ENCODE measurements around the gene GMDS.

The GMDS gene

GRCh38 chr6:2228392-2228791 lies 17.0 kb downstream of the GMDS start:
- no peak for TF ChIP-seq ZNF274 (IDR thresholded peaks at IDR 0.05; ENCODE audit: low read depth, low read length)
- H3K4me3 ChIP-seq (ENCODE audit: low read length): no peak overlapping the region

DNA sequence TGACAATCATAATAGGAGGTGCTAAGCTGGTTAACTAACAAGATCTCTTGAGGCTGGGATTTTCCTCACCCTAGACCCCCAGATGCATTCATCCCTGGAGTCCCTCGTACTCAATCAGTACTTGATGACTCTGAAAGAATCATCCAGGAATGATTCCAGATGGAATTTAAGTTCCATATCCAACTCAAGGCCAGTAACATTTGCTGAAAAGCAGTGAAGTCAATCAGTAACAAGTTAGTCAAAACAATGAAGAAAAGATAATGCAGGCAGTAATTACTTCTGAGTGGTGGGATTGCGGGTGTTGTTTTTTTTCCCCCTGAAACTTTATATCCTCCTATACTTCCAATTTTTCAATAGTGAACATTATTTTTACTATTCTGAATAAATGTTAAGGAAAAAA lies 18.6 kb downstream of the GMDS start:
- no peak for TF ChIP-seq ZNF274 (IDR thresholded peaks at IDR 0.05; ENCODE audit: low read depth, low read length)
- no peak overlapping the region for H3K4me3 ChIP-seq (ENCODE audit: low read length)

DNA sequence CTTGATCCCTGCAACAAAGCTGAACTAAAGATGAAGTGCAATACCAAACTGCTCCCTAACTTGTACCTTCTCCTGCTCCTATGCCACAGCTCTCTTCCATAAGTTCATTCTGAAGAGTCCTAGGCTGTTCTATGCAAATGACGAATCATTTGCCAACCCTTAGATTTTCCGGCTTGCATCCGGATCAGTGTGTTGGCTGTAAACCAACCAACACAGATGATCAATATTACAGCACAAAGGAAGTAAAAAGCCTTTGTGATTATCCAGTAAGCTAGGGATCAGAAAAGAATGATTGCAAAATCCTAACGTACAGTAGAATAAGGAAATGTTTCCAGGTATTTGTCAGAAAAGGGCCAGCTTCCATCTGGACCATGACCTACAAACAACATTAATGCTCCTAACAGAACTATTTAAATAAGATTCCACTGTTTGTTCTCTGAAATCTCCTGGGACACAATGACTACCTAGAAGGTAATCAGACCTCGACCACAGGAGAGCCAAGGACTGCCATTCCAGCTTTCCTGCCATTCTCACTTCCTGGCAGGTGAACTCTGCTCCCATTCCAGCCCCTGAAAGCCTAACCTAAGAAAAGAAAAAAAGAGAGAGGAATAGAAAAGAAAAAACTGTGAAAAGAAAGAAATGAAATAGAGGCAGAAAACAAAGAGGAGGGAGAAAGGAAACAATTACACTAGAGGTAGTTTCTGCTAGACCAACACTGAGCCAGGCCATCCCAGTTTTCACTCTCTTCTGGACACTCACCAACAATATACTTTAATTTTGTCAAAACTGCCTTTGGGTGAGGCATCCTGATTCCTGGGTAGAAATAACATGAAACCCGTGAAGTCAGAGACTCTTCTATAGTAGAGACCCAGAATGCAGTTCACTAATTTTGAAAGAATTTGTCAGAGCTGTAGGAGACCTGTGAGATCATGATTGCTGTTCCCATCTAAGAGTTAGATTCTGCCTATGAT lies 19.7 kb downstream of the GMDS start:
- no peak overlapping the region for H3K4me3 ChIP-seq (ENCODE audit: low read length)
- no peak for TF ChIP-seq ZNF274 (IDR thresholded peaks at IDR 0.05; ENCODE audit: low read depth, low read length)

GRCh38 chr6:2224847-2225382 lies 20.5 kb downstream of the GMDS start:
- H3K4me3 ChIP-seq (ENCODE audit: low read length): no peak overlapping the region
- no peak for TF ChIP-seq ZNF274 (IDR thresholded peaks at IDR 0.05; ENCODE audit: low read depth, low read length)

GRCh38 chr6:2222275-2222842 lies 23.0 kb downstream of the GMDS start:
- no peak for TF ChIP-seq ZNF274 (IDR thresholded peaks at IDR 0.05; ENCODE audit: low read depth, low read length)
- peak overlapping the region; percentile 83 for H3K4me3 ChIP-seq (ENCODE audit: low read length)

DNA sequence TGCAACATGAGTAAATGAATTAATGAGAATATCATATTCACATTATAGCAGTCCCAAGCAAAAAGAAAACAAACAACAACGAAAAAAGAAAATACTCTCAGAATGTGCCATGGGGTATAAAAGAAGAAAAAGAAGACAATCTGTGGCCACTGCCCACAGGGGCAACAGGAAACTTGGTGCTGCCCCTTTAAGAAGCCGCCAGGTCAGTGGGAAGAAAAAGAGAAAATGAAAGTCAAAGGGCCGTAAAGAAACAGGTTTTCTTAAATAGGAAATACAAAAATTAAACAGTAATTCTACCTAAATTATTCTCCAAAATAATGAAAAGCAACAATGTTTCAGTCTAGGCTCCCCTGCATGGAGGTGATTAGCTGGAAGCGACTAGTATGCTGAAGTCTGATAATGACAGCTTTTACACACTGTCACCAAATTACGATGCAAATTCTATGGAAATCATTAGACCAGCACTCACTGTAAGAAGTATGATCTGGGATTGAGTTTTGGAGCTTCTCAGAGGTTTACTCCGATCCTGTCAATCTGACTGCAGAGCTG lies 23.6 kb downstream of the GMDS start:
- H3K4me3 ChIP-seq (ENCODE audit: low read length): peak overlapping the region; percentile 83
- no peak for TF ChIP-seq ZNF274 (IDR thresholded peaks at IDR 0.05; ENCODE audit: low read depth, low read length)

DNA sequence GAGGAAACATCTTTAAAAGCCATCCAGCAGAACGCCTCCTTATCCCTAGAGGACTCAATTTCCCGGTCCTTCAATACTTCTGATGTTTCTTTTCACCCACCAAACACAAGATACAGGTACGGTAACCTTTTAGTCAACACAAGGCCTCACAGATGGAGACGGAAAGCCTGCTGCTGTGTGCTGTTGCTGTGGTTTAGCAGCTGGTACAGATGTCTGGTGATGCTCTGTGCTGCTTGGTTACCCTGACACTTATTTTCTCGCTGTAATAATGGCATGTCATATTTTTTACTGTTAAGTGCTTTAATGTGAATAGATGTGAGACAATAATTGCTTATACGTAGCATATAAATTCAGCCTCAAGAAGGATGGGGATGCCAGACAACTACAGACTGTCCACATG lies 25.3 kb downstream of the GMDS start:
- TF ChIP-seq ZNF274 (IDR thresholded peaks at IDR 0.05; ENCODE audit: low read depth, low read length): no peak
- H3K4me3 ChIP-seq (ENCODE audit: low read length): no peak overlapping the region

DNA sequence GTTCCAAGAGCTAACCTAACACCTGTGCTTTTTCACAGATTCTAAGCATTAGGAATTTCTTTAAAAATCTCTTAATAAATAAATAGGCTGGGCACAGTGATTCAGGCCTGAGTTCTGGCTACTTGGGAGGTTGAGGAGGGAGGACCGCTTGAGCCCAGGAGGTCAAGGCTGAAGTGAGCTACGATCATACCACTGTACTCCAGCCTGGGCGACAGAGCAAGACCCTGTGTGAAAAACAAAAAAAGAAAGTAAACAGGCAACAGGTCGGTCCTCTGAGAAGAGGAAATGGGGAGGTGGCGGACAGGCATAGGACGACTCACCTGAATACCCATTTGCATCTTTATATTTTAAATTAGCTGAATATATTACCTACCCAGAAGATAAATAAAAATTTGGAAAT lies 26.5 kb downstream of the GMDS start:
- no peak overlapping the region for H3K4me3 ChIP-seq (ENCODE audit: low read length)
- TF ChIP-seq ZNF274 (IDR thresholded peaks at IDR 0.05; ENCODE audit: low read depth, low read length): no peak

GRCh38 chr6:2216794-2217383 lies 28.5 kb downstream of the GMDS start:
- H3K4me3 ChIP-seq (ENCODE audit: low read length): no peak overlapping the region
- TF ChIP-seq ZNF274 (IDR thresholded peaks at IDR 0.05; ENCODE audit: low read depth, low read length): no peak

DNA sequence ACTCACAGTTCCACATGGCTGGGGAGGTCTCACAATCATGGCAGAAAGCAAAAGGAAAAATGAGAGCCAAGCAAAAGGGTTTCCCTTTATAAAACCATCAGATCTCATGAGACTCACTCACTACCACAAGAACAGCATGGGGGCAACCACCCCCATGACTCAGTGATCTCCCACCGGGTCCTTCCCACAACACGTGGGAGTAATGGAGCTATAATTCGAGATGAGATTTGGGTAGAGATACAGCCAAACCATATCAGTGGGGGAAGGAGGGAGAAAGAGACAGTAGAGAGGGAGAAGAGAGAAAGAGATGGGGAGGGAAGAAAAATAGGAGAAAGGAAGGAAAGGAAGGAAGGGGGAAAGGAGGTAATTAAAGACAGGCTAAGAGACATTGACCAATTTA lies 30.1 kb downstream of the GMDS start:
- no peak for TF ChIP-seq ZNF274 (IDR thresholded peaks at IDR 0.05; ENCODE audit: low read depth, low read length)
- H3K4me3 ChIP-seq (ENCODE audit: low read length): no peak overlapping the region

DNA sequence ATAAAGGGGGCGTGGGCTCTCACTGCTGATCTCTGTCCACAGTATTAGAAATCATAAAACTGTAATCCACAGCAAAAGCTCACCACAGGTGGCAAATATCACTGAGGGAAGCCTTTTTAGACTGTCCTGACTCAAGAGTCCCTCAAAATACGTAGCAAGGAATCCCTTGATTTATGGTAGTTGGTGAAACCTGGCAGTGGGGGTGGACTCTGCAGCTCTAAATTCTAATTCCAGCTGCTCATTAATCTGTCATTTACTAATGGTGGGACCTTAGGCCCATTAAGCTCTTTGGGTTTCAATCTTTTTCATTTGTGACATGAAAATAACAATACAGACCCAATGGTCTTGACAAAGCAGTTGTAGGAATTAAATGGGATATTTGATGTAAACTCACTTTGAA lies 32.3 kb downstream of the GMDS start:
- no peak for TF ChIP-seq ZNF274 (IDR thresholded peaks at IDR 0.05; ENCODE audit: low read depth, low read length)
- H3K4me3 ChIP-seq (ENCODE audit: low read length): no peak overlapping the region

- no peak overlapping the region for H3K4me3 ChIP-seq (ENCODE audit: low read length)
Observed at GRCh38 chr6:2209226-2209809, 36.1 kb downstream of the GMDS start.

DNA sequence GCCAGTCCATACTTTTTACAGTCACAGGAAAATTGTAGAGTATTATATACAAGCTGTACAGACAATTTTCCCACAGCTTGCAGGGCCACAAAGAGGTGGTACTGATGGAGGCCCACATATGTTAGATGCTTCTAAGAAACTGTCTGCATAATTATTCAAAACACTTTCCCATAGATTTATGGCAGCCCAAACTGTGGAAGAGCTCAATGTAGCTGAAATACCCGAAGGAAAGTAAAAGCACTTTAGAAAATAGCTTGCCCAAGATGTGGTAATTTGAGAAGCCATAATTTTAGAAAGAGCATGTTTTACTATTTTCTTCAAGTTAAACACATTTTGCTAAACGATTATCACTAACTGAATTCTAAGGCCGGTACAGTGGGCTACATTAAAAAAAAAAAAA lies 36.9 kb downstream of the GMDS start:
- no peak overlapping the region for H3K4me3 ChIP-seq (ENCODE audit: low read length)
- no peak for TF ChIP-seq ZNF274 (IDR thresholded peaks at IDR 0.05; ENCODE audit: low read depth, low read length)

More at GRCh38 chr6:2209226-2209809, 36.1 kb downstream of the GMDS start:
- no peak for TF ChIP-seq ZNF274 (IDR thresholded peaks at IDR 0.05; ENCODE audit: low read depth, low read length)

GRCh38 chr6:2205396-2205795 lies 40.0 kb downstream of the GMDS start:
- TF ChIP-seq ZNF274 (IDR thresholded peaks at IDR 0.05; ENCODE audit: low read depth, low read length): no peak
- no peak overlapping the region for H3K4me3 ChIP-seq (ENCODE audit: low read length)

Data from GM08714 (cell line).